Limb (tissue), 2 donors: ENCODE results near the gene FRMPD4.

Experiments
- DNase-seq, 2 donors: peaks; one replicate each; pipeline ENCODE4 v3.0.0-alpha.2; 2016; ENCODE audit errors: extremely low spot score in 2 of 2

Gene FRMPD4

GRCh38 chrX:12751887-12752286 lies 613.6 kb downstream of the FRMPD4 start:
- no peak for DNase-seq

DNA sequence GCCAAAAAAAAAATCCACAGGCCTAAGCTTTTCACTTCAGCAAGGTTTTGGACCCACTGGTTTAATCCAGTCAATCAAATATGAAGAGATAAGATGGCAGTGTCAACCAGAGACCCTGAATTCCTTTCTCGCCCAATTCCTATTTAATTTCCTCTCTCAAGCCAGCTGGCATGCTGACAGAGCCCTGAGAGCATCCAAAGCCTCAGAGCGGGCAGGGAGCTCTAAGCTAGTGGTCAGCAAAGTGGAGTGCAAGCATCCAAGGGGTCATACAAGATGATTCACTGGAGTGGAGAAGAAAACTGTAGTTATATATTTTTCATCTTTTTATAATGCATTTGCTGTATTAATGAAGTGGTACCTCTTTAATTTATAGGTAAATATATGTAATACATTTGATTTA lies 615.1 kb downstream of the FRMPD4 start:
- no peak for DNase-seq

DNA sequence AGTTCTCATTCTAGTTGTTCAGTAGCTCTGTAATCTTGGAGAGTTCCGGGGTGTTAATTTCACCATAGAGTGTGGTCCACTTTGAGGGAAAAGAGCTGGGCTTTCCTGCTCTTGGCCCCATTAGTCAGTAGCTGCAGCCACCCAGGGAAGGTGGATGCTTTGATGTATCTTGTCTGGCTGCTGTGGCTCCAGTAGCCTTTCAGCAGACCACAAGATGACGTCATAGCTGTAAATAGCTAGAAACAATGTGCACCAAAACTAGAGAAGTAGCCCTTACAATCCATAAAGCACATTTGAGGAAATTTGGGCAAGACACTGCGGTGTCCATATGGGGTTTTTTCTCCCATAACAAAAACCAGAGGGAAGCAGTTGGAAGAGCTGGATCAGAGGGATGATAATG lies 620.0 kb downstream of the FRMPD4 start:
- no peak for DNase-seq

DNA sequence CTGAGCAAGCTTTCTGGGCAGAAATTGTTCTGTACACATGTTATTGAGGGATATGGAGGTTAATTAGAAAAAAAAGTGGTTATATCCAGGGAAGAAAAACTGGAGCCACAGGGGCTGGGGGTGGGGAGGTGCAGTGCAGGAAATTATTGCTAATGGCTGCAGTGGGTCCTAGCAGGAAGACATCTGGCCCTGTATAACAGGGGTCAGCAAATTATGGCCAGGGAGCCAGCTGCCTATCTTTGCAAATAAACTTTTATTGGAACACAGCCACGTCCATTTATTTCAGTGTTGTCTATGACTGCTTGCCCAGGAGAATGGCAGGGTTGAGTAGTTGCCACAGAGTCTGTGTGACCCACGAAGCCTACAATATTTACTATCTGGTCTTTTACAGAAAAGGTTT lies 629.6 kb downstream of the FRMPD4 start:
- DNase-seq, result no peak

- no peak for DNase-seq
These were observed 630.2 kb downstream of the FRMPD4 start for GRCh38 chrX:12768491-12768890.

DNA sequence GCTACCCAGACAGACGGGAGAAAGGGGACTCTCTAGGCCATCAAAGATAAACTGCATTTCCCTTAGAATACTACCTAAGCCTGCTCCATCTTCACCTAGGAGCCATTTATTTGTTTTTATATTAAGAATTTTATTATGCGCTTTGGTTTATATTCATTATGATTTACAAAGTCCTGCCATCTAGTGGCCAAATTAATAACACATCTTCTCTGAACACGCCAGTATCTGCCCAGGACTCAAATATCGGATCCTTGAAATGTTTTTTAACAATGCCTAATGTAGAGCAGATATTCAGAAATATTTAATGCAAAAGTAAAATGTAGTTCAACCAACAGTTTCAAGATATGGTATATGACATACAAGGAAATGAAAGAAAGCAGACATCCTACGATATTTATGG lies 632.2 kb downstream of the FRMPD4 start:
- peak in 1 of 2 donors; percentile 12 for DNase-seq

DNA sequence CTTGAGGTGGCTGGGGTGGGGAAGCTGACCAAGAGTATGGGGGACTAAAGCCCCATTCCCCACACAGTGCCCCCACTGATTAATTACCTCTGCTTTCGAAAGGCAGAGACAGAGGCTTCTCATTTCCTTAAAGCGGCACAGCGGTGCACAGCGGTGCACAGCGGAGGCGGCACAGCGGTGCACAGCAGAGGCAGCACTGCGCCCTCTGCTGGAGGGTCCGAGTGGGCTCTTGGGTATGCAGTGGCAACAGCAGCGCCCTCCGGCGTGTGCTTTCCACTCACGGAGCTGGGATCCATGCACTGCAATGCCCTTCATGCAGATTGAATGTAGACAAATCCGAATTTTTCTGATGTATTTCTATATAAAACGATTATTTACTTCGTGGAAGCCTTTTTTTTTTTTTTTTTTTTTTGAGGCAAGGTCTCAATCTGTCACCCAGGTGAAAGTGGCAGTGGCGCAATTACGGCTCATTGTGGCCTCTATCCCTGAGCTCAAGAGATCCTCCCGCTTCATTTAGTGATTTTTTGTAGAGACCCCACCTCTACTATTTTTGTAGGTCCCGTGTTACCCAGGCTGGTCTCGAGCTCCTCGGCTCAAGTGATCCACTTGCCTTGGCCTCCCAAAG lies 633.3 kb downstream of the FRMPD4 start:
- peak in 1 of 2 donors; percentile 35 for DNase-seq
